Suprapubic skin (tissue), 4 donors: Measurements from ENCODE around the gene TMEM63A.

Experiments
- CTCF ChIP-seq, 2 donors: fragments of 200-600 bp in 1 of 2; fragments of 450-650 bp in 1 of 2; sonication (generic) in 1 of 2; IDR thresholded peaks; one replicate each; pipeline ENCODE4 v1.5.1; 2016 to 2019; ENCODE audit warnings: antibody characterized with exemption in 2 of 2, mild to moderate bottlenecking in 1 of 2, moderate library complexity in 1 of 2
- EP300 ChIP-seq: sonication (generic); formaldehyde crosslinking; IDR thresholded peaks from one replicate; pipeline ENCODE4 v1.6.1; 2017; ENCODE audit warnings: antibody characterized with exemption
- POLR2A ChIP-seq, 2 donors: fragments of 450-650 bp; IDR thresholded peaks; one replicate each; pipeline ENCODE4 v1.6.1; 2017; ENCODE audit warnings: antibody characterized with exemption in 2 of 2, mild to moderate bottlenecking in 2 of 2, moderate library complexity in 2 of 2
- POLR2AphosphoS5 ChIP-seq, 3 donors: sonication (generic); formaldehyde crosslinking; IDR thresholded peaks; one replicate each; pipeline ENCODE4 v1.6.1; 2017; ENCODE audit warnings: antibody characterized with exemption in 3 of 3

DNA sequence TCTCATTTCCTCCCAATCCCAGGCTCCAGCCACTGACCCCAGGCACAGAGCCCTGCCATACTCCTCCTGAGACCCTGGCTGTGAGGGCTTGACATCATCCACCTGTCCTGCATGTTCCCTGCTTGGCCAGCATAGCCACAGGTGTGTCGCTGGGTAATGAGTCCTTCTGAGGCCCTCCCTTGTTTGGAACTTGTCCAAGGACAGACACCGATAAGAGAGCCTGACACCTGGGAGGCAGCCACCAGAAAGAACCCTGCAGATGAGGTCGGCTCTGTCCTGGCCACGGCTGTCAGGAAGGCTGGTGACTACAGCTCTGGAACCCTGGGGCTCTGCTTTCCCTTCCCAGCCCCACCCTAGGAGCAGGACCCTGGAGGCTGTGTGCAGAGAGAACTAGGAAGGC lies 34.6 kb downstream of the TMEM63A start:
- TF ChIP-seq CTCF (IDR thresholded peaks at IDR 0.05) (no peak), POLR2AphosphoS5 (IDR thresholded peaks at IDR 0.05) (no peak), EP300 (no peak), POLR2A (IDR thresholded peaks at IDR 0.05) (no peak)
